H9 (cell line): ENCODE data around the gene RAB3GAP2. TPM values are rescaled to one million over a fixed set of nuclear protein-coding genes. Genes with fewer than 3 reads are reported as not detected.

Experiments used
- DNase-seq: peaks from one replicate; pipeline ENCODE4 v3.0.0-alpha.2; 2017
- H2AFZ ChIP-seq: one replicate; pipeline ENCODE4 v1.6.1; 2013; ENCODE audit warnings: mild to moderate bottlenecking, low read length, control low read depth, moderate library complexity
- H2AK5ac ChIP-seq: 2 replicates; pipeline ENCODE4 v1.6.1; 2013; ENCODE audit warnings: low read length, control low read depth, mixed read lengths; ENCODE audit not compliant: insufficient read length
- H2BK120ac ChIP-seq: one replicate; pipeline ENCODE4 v1.6.1; 2013; ENCODE audit warnings: low read depth, mild to moderate bottlenecking, low read length, control low read depth, inconsistent platforms; ENCODE audit not compliant: poor library complexity, severe bottlenecking
- H2BK12ac ChIP-seq: 2 replicates; pipeline ENCODE4 v1.6.1; 2013; ENCODE audit warnings: low read length, control low read depth, mixed read lengths, low read depth; ENCODE audit not compliant: insufficient read length
- H2BK15ac ChIP-seq: 2 replicates; pipeline ENCODE4 v1.6.1; 2013; ENCODE audit warnings: low read depth, low read length, control low read depth
- H2BK20ac ChIP-seq: one replicate; pipeline ENCODE4 v1.6.1; 2013; ENCODE audit warnings: low read depth, mild to moderate bottlenecking, low read length, control low read depth, inconsistent platforms; ENCODE audit not compliant: poor library complexity, severe bottlenecking
- H2BK5ac ChIP-seq: 2 replicates; pipeline ENCODE4 v1.6.1; 2013; ENCODE audit warnings: low read length, control low read depth, mixed read lengths; ENCODE audit not compliant: insufficient read length
- H3K14ac ChIP-seq: 2 replicates; pipeline ENCODE4 v1.6.1; 2013; ENCODE audit warnings: low read length, control low read depth; ENCODE audit not compliant: insufficient read depth
- H3K18ac ChIP-seq: 2 replicates; pipeline ENCODE4 v1.6.1; 2013; ENCODE audit warnings: low read depth, mild to moderate bottlenecking, mixed read lengths, low read length, control low read depth; ENCODE audit not compliant: insufficient read length
- H3K23ac ChIP-seq: 2 replicates; pipeline ENCODE4 v1.6.1; 2013; ENCODE audit warnings: low read length, control low read depth, mixed read lengths, low read depth; ENCODE audit not compliant: insufficient read length
- H3K23me2 ChIP-seq: 2 replicates; pipeline ENCODE4 v1.6.1; 2013; ENCODE audit warnings: low read depth, mild to moderate bottlenecking, mixed read lengths, low read length, control low read depth; ENCODE audit not compliant: insufficient read length, poor library complexity, severe bottlenecking
- H3K27ac ChIP-seq: 2 replicates; pipeline ENCODE4 v1.5.1; 2013; ENCODE audit warnings: low read length, control low read depth, mixed read lengths, low read depth; ENCODE audit not compliant: insufficient read length
- H3K27me3 ChIP-seq: 2 replicates; pipeline ENCODE4 v1.6.1; 2013; ENCODE audit warnings: low read length, control low read depth, inconsistent platforms; ENCODE audit not compliant: insufficient read depth
- H3K4ac ChIP-seq: 2 replicates; pipeline ENCODE4 v1.6.1; 2013; ENCODE audit warnings: low read depth, mild to moderate bottlenecking, control low read depth, inconsistent platforms, low read length, moderate library complexity
- H3K4me1 ChIP-seq: 2 replicates; pipeline ENCODE4 v1.6.1; 2013; ENCODE audit warnings: low read length, control low read depth, inconsistent platforms; ENCODE audit not compliant: insufficient read depth
- H3K4me2 ChIP-seq: 2 replicates; pipeline ENCODE4 v1.6.1; 2013; ENCODE audit warnings: low read length, control low read depth, mixed read lengths; ENCODE audit not compliant: insufficient read length, insufficient read depth
- H3K56ac ChIP-seq: 2 replicates; pipeline ENCODE4 v1.6.1; 2013; ENCODE audit warnings: low read depth, mild to moderate bottlenecking, mixed read lengths, low read length, control low read depth; ENCODE audit not compliant: insufficient read length
- H3K79me1 ChIP-seq: 2 replicates; pipeline ENCODE4 v1.6.1; 2013; ENCODE audit warnings: low read depth, mild to moderate bottlenecking, moderate library complexity, low read length, control low read depth, inconsistent platforms; ENCODE audit not compliant: insufficient read depth, poor library complexity, severe bottlenecking
- H3K79me2 ChIP-seq: 2 replicates; pipeline ENCODE4 v1.6.1; 2013; ENCODE audit warnings: low read length, control low read depth, inconsistent platforms; ENCODE audit not compliant: insufficient read depth
- H3K9ac ChIP-seq: 2 replicates; pipeline ENCODE4 v1.6.1; 2013; ENCODE audit warnings: low read length, control low read depth, mixed read lengths; ENCODE audit not compliant: insufficient read length; ENCODE audit errors: extremely low read depth
- H3K9me3 ChIP-seq: one replicate; pipeline ENCODE4 v1.6.1; 2013; ENCODE audit warnings: low read depth, low read length, inconsistent platforms; ENCODE audit not compliant: control insufficient read depth
- H3T11ph ChIP-seq: one replicate; pipeline ENCODE4 v1.6.1; 2013; ENCODE audit warnings: mild to moderate bottlenecking, low read length, control low read depth, inconsistent platforms
- H4K20me1 ChIP-seq: one replicate; pipeline ENCODE4 v1.6.1; 2013; ENCODE audit not compliant: control insufficient read depth, insufficient read length, insufficient read depth
- H4K5ac ChIP-seq: 2 replicates; pipeline ENCODE4 v1.6.1; 2013; ENCODE audit warnings: low read depth, mild to moderate bottlenecking, mixed read lengths, low read length, control low read depth; ENCODE audit not compliant: insufficient read length
- H4K8ac ChIP-seq: replicated peaks from 2 replicates; pipeline ENCODE4 v1.6.1; 2013; ENCODE audit warnings: low read length, control low read depth, mixed read lengths, low read depth; ENCODE audit not compliant: insufficient read length
- H4K91ac ChIP-seq: 2 replicates; pipeline ENCODE4 v1.6.1; 2013; ENCODE audit warnings: low read depth, mild to moderate bottlenecking, moderate library complexity, mixed read lengths, low read length, control low read depth; ENCODE audit not compliant: insufficient read length
- H3K27ac Mint-ChIP-seq, 3 experiments: 2 replicates in 2 of 3; 3 replicates in 1 of 3; pipeline ENCODE4 v1.8.0; 2020 to 2021; ENCODE audit warnings: mixed read lengths in 3 of 3, mild to moderate bottlenecking in 1 of 3, moderate library complexity in 1 of 3
- H3K27me3 Mint-ChIP-seq: 2 replicates; pipeline ENCODE4 v1.8.0; 2021; ENCODE audit warnings: low read depth, mild to moderate bottlenecking, moderate library complexity, mixed read lengths
- H3K36me3 Mint-ChIP-seq, 3 experiments: 2 replicates in 2 of 3; 3 replicates in 1 of 3; pipeline ENCODE4 v1.8.0; 2020 to 2021; ENCODE audit warnings: low read depth in 3 of 3, mixed read lengths in 3 of 3; ENCODE audit not compliant: insufficient read depth in 1 of 3
- H3K4me1 Mint-ChIP-seq, 2 experiments: 2 replicates each; pipeline ENCODE4 v1.8.0; 2020; ENCODE audit warnings: mixed read lengths in 2 of 2
- H3K4me3 Mint-ChIP-seq, 2 experiments: 2 replicates in 1 of 2; 3 replicates in 1 of 2; pipeline ENCODE4 v1.8.0; 2020 to 2021; ENCODE audit warnings: mild to moderate bottlenecking in 2 of 2, mixed read lengths in 2 of 2, moderate library complexity in 1 of 2
- H3K9me3 Mint-ChIP-seq, 2 experiments: 2 replicates in 1 of 2; 3 replicates in 1 of 2; pipeline ENCODE4 v1.8.0; 2020; ENCODE audit warnings: mild to moderate bottlenecking in 2 of 2, mixed read lengths in 2 of 2, moderate library complexity in 1 of 2
- CTCF ChIP-seq: fragments of 200-600 bp; sonication (generic); conservative IDR thresholded peaks from 3 replicates; pipeline ENCODE4 v1.8.0; 2021; ENCODE audit warnings: antibody characterized with exemption, mild to moderate bottlenecking
- WGBS: extraction: QIAGEN DNeasy Blood & Tissue Kit; methylation state at CpG from one replicate; pipeline ENCODE4 v1.1.7; 2013; ENCODE audit warnings: missing lambda C conversion rate, low lambda C conversion rate, mixed read lengths; ENCODE audit not compliant: insufficient read length; ENCODE audit errors: extremely low coverage; 5-methylcytosine and 5-hydroxymethylcytosine counted together
- total RNA-seq: library from RNA; stranded (reverse); gene quantifications from 2 replicates; pipeline ENCODE4 v1.2.1, GENCODE V29; 2021

RAB3GAP2 gene
- total RNA-seq, 1 experiment from 2014 or later = 48.3 TPM

- DNase-seq = no peak
- Mint-ChIP-seq H3K36me3 (peaks cover 16 to 21% (median 20%) of the 10 kb centered on the region in 3 experiments), H3K27ac (no peak overlapping the region), H3K4me3 (no peak overlapping the region), H3K9me3 (no peaks in the 10 kb centered on the region), H3K4me1 (peaks cover 23 to 31% of the 10 kb centered on the region in 2 experiments), H3K27me3 (no peaks in the 10 kb centered on the region)
- H2BK5ac ChIP-seq = peak overlapping the region; percentile 32
- no peak overlapping the region for H4K5ac ChIP-seq
- H4K91ac ChIP-seq = no peak overlapping the region
- no peak overlapping the region for H4K8ac ChIP-seq
- H3K18ac ChIP-seq = peak overlapping the region; percentile 79
- no peak overlapping the region for H2BK120ac ChIP-seq
- H2AK5ac ChIP-seq = no peak overlapping the region
- no peaks in the 10 kb centered on the region for H3K27me3 ChIP-seq
- no peak overlapping the region for H2BK12ac ChIP-seq
- peaks cover 9% of the 10 kb centered on the region for H3K23me2 ChIP-seq
- H3K9ac ChIP-seq = peak overlapping the region; percentile 88
- no peak overlapping the region for H3K56ac ChIP-seq
- H3K79me2 ChIP-seq = peaks cover 27% of the 10 kb centered on the region; the same call in 1 of the 2 replicates
- H3K27ac ChIP-seq = peak overlapping the region; percentile 34
- TF ChIP-seq CTCF = no peak
- H3K79me1 ChIP-seq = peaks cover under 1% of the 10 kb centered on the region
- H3T11ph ChIP-seq = no peak overlapping the region
- no peak overlapping the region for H2AFZ ChIP-seq
- no peak overlapping the region for H2BK20ac ChIP-seq
- H3K4ac ChIP-seq = no peak overlapping the region; the same call in 1 of the 2 replicates
- H3K4me2 ChIP-seq = peak overlapping the region; percentile 94
- H3K23ac ChIP-seq = no peak overlapping the region
- no peak overlapping the region for H2BK15ac ChIP-seq
- H3K9me3 ChIP-seq = no peaks in the 10 kb centered on the region
- no CpG with 5 or more reads among the region's 12 CpGs for WGBS
- no peaks in the 10 kb centered on the region for H4K20me1 ChIP-seq
- peak overlapping the region; percentile 79 for H3K14ac ChIP-seq
- H3K4me1 ChIP-seq = peaks cover 15% of the 10 kb centered on the region; the same call in 1 of the 2 replicates
Observed at GRCh38 chr1:220271706-220272046, 577 bp downstream of the RAB3GAP2 start.
